DOHH2 (cell line): ENCODE measurements around the gene AFAP1.

Experiments used
- EZH2phosphoT487 ChIP-seq: fragments of 200-600 bp; sonication (generic); IDR thresholded peaks from 2 replicates; pipeline ENCODE4 v1.6.1; 2017; ENCODE audit warnings: borderline replicate concordance, mild to moderate bottlenecking, antibody characterized with exemption, low read length, moderate library complexity, mixed read lengths
- TF ChIP-seq, protein P1 (sequence below): fragments of 200-600 bp; sonication (generic); IDR thresholded peaks from one replicate; pipeline ENCODE4 v1.5.1; 2014; ENCODE audit warnings: antibody characterized with exemption, mild to moderate bottlenecking, low read depth, low read length; ENCODE audit not compliant: poor library complexity, severe bottlenecking

DNA sequence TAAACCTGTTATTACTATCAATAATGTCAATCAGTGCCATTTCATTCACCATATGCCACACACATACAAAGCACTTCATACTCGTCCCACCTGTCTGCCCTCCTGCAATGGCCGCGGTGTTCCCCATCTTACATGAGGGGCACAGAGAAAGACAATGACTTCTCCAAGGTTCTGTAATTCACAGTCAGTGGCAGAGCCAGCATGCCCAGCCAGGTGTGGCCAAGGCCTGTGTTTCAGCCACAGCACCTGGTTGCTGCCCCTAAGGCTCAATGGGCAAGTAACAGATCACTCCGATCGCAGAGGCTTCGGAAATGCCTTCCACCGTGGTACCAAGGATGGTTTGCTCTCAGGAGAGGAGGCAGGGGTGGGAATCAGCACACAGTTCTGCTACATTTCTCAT lies 10.9 kb downstream of the AFAP1 start:
- TF ChIP-seq, protein P1, sequence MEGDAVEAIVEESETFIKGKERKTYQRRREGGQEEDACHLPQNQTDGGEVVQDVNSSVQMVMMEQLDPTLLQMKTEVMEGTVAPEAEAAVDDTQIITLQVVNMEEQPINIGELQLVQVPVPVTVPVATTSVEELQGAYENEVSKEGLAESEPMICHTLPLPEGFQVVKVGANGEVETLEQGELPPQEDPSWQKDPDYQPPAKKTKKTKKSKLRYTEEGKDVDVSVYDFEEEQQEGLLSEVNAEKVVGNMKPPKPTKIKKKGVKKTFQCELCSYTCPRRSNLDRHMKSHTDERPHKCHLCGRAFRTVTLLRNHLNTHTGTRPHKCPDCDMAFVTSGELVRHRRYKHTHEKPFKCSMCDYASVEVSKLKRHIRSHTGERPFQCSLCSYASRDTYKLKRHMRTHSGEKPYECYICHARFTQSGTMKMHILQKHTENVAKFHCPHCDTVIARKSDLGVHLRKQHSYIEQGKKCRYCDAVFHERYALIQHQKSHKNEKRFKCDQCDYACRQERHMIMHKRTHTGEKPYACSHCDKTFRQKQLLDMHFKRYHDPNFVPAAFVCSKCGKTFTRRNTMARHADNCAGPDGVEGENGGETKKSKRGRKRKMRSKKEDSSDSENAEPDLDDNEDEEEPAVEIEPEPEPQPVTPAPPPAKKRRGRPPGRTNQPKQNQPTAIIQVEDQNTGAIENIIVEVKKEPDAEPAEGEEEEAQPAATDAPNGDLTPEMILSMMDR, result no peak
- TF ChIP-seq EZH2phosphoT487, result no peak
